ENCODE measurements around the gene POGLUT2. TPM values are rescaled to one million over a fixed set of nuclear protein-coding genes. Genes with fewer than 3 reads are reported as not detected.
A peak's percentile ranks its signal among the peaks of the same experiment; 100 is the strongest.

Gene POGLUT2
- 1 to 10 TPM; 3.2 to 5.7 (median 4.7) TPM for total RNA-seq

DNA sequence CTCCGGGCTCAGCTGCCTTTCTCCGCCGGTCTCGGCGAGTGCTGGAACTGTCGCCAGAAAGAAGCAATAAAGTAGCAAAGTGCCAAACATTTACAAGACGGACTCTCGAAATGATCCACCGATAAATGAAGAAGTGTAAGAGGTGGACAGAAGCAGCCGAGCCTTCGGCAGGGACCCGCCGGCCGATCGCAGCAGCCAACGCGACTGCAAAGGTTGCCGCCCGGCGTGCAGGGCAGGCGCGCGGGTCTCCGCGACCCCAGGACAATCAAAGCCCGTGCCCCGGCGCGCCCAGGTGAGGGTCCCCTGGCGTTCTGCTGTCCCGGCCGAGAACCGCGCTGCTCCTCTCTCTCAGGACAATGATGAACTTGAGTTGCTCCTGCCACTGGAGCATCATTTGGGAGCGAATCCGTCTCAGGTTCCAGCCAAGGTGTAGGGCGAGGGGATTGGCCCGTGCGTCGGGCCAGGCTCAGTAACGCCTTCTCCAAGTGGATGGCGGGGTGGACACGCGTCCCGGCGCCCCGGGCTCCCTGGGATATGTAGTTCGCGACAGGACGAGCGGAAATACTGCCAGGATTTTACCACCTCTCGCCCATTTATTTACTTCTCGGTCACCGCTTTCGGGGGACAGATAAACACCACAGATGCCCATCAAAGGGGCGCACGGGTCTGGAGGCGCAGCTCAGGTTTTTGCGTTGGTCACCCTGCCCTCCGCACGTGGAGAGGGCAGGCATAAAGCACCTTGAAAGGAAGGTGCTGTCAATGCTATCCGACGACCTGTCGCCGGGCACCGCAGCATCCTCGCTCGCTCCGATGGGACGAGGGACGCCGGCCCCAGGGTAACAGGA, at the start of gene POGLUT2, which contains the start of gene BIVM:
Gene POGLUT2 (minus strand): TSS at position 396 of the 845 bp plus-strand sequence. CDS start 306 bp downstream, at position 90.
Gene BIVM (plus strand): TSS at position 539 of the 845 bp plus-strand sequence. CDS start 8,149 bp downstream, outside the sequence.
- H3K9me3 Mint-ChIP-seq = no peaks in the 10 kb centered on the region
- DNase-seq (peak; percentile 51), ATAC-seq (peak; percentile 86 to 92)
- peak within 1 kb of the TSS; percentile 84 for H3K4me3 Mint-ChIP-seq
- H3K4me1 Mint-ChIP-seq (ENCODE audit: low read depth) = peaks cover 17% of the 10 kb centered on the region
- peaks cover 19% of the 10 kb centered on the region for H3K27me3 Mint-ChIP-seq (ENCODE audit: low read depth)
- H3K36me3 Mint-ChIP-seq (ENCODE audit: insufficient read depth) = no peaks in the 10 kb centered on the region

DNA sequence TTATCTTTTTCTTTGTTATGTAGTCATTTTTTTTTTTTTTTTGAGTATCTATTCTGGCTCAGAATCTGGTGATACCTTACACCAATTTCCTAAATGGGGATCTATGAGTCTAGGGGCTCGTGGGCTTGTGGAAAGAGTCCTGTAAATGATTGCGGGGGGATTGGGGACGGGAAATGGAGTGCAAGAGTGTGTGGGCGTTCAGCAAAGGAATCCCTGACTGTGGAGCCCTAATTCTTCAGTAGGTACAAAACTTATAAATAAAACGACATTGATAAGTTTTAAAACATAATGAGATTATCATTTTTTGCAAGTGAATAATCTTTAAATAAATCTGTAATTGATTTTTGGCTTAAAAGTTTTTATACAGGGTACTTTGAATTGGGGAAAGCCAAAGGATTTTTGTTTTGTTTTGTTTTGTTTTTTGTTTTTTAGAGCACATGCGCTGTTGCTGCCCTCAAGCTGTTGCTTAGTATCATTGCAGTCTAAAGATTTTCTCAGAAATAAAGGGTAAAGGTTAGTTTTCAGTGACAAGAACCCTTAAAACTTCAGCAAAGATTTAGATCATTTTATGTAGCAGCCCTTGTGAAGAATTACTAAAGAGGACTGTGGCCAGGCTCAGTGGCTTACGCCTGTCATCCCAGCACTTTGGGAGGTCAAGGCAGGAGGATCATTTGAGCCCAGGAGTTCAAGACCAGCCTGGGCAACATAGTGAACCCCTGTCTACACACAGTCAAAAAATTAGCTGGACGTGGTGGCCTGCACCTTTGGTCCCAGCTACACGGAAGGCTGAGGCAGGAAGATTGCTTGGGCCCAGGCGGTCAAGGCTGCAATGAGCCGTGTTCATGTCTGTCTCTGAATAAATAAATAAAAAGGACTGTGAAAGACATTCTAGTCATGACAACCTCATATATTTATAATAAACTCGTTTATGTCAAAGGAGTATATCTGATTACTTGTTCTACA, 48.8 kb upstream of the POGLUT2 start:
- Mint-ChIP-seq H3K9me3 (no peaks in the 10 kb centered on the region), H3K27me3 (ENCODE audit: low read depth) (no peaks in the 10 kb centered on the region), H3K36me3 (ENCODE audit: insufficient read depth) (peaks cover 6% of the 10 kb centered on the region), H3K4me3 (peak overlapping the region; percentile 99), H3K4me1 (ENCODE audit: low read depth) (peaks cover 42% of the 10 kb centered on the region)
- ATAC-seq (no peak), DNase-seq (no peak)

DNA sequence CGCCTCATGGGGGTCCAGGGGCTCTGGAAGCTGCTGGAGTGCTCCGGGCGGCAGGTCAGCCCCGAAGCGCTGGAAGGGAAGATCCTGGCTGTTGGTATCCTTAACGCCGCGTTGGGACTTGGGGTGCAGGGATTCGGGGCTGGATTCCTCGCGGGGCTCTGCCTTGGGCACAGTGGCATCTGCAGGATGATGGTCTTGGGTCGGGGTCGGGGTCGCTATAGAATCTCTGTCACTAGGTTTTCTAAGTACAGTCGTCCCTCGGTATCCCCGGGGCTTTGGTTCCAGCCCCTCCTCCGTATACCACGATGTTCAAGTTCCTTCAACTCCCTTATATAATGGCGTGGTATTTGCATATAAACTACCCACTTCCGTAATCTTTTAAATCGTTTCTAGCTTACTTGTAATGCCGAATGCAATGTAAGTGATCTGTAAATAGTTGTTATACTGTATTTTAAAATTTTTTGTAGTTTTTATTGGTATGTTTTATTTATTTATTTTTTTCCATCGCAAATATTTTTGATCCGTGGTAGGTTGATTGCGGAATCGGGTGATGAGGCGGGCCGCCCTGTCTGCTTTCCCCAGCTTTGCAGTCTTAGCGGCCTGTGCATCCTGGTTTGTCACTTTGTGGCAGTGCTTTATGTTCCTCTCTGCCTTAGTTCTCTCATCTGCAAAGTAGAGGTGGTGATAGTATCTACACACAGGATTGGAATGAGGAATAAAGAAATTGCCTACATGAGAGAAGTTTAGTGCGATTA, 47.7 kb upstream of the POGLUT2 start:
- Mint-ChIP-seq H3K27me3 (ENCODE audit: low read depth) (no peaks in the 10 kb centered on the region), H3K9me3 (no peaks in the 10 kb centered on the region), H3K4me1 (ENCODE audit: low read depth) (peaks cover 38% of the 10 kb centered on the region), H3K36me3 (ENCODE audit: insufficient read depth) (peaks cover 5% of the 10 kb centered on the region), H3K4me3 (peak overlapping the region; percentile 99)
- DNase-seq (peak; percentile 23), ATAC-seq (peak; percentile 46 to 55)

DNA sequence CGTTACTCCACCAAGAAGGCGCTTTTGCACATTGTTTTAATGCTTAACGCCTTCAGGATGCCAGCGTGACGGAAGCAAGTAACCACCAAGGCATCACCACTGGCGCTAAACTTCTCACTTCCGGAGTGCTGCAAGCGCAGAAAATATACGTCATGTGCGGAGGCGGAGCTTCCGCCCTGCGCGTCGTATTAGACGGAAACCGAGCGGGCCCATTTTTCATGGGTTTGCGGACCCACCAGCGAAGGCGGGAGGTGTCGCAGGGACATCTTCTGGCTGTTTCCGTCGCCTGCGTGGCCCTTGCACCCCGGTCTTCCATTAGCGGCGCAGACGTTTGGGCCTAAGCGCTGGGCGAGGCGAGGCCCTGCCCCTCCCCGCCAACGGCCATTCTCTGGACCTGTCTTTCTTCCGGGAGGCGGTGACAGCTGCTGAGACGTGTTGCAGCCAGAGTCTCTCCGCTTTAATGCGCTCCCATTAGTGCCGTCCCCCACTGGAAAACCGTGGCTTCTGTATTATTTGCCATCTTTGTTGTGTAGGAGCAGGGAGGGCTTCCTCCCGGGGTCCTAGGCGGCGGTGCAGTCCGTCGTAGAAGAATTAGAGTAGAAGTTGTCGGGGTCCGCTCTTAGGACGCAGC, 47.0 kb upstream of the POGLUT2 start, which contains the start of gene ERCC5:
Gene ERCC5 (plus strand): TSS at position 403 of the 631 bp plus-strand sequence. CDS start 235 bp downstream, outside the sequence.
- Mint-ChIP-seq H3K9me3 (no peaks in the 10 kb centered on the region), H3K4me1 (ENCODE audit: low read depth) (peaks cover 38% of the 10 kb centered on the region), H3K36me3 (ENCODE audit: insufficient read depth) (peaks cover 5% of the 10 kb centered on the region), H3K4me3 (peak within 1 kb of the TSS; percentile 99), H3K27me3 (ENCODE audit: low read depth) (no peaks in the 10 kb centered on the region)
- DNase-seq = peak; percentile 95
- peak; percentile 87 to 90 for ATAC-seq

DNA sequence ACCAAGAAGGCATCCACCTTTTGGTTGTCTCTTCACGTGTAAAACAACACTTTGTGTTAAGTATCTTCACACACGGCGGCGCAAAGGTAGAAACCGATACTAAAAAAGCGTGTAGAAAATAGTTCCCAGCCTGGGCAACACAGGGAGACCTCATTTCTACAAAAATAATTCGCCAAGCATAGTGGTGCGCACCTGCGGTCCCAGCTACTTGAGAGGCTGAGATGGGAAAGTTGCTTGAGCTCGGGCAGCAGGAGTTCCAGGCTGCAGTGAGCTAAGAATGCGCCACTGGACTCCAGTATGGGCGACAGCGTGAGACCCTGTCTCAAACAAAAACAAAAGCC, 46.5 kb upstream of the POGLUT2 start:
- peak; percentile 8 for DNase-seq
- Mint-ChIP-seq H3K27me3 (ENCODE audit: low read depth) (no peaks in the 10 kb centered on the region), H3K4me3 (peak overlapping the region; percentile 99), H3K4me1 (ENCODE audit: low read depth) (peaks cover 33% of the 10 kb centered on the region), H3K9me3 (no peaks in the 10 kb centered on the region), H3K36me3 (ENCODE audit: insufficient read depth) (peaks cover 2% of the 10 kb centered on the region)
- peak; percentile 17 to 29 for ATAC-seq

DNA sequence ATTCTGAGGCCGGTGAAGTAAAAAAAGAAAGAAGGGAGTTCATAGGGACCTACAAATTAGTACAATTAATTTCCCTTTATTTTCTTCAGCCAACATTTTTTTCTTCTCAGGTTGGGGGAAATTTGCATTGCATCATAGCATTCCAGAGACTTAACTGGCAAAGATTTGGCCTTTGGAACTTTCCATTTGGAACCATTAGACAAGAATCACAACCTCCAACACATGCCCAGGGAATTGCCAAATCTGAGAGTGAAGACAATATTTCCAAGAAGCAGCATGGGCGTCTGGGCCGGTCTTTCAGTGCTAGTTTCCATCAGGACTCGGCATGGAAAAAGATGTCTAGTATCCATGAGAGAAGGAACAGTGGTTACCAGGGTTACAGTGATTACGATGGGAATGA, 40.7 kb upstream of the POGLUT2 start:
- Mint-ChIP-seq H3K36me3 (ENCODE audit: insufficient read depth) (peaks cover 10% of the 10 kb centered on the region), H3K27me3 (ENCODE audit: low read depth) (no peaks in the 10 kb centered on the region), H3K4me3 (no peak overlapping the region), H3K4me1 (ENCODE audit: low read depth) (peaks cover 2% of the 10 kb centered on the region), H3K9me3 (no peaks in the 10 kb centered on the region)
- ATAC-seq (no peak), DNase-seq (no peak)

DNA sequence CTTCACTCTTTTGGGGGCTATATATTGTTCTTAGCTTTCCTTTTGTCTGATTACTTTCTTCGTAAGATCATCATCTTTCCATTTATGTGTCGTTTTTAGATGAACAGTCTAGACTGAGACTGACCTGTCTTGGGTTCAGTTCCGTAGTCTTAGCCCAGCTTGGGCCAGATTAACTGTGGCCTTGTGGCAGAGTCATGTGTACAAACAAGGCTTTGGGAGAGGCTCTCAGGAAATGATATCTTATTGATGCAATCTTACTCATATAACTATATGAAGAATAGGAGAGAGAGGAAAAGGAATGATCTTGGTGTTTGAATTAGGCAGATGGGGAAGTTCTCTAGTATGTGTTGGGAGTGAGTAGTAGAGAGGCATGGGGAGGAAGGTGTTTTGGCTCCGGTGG, 40.2 kb upstream of the POGLUT2 start:
- H3K9me3 Mint-ChIP-seq = no peaks in the 10 kb centered on the region
- DNase-seq (no peak), ATAC-seq (no peak)
- no peak overlapping the region for H3K4me3 Mint-ChIP-seq
- no peaks in the 10 kb centered on the region for H3K4me1 Mint-ChIP-seq (ENCODE audit: low read depth)
- H3K36me3 Mint-ChIP-seq (ENCODE audit: insufficient read depth) = peaks cover 10% of the 10 kb centered on the region
- no peaks in the 10 kb centered on the region for H3K27me3 Mint-ChIP-seq (ENCODE audit: low read depth)

DNA sequence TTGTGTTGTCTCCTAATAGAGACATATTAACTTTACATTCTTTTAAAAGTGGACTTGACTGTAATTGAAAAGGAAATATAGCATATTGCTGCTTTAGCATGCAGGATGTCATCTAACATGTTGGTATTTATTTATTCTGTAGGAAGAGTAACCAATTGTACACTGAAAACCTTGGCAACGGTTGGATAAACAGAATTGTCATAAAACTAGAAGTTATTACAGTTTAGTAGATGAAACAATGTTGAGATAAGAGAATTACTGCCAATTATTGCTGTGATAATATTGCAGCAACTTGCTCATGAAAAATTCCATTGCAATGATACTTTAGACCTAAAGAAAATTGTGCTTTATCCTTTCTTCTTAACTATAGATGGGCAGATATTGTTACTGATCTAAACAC, 39.5 kb upstream of the POGLUT2 start:
- no peak for DNase-seq
- Mint-ChIP-seq H3K4me1 (ENCODE audit: low read depth) (no peaks in the 10 kb centered on the region), H3K9me3 (no peaks in the 10 kb centered on the region), H3K36me3 (ENCODE audit: insufficient read depth) (peaks cover 10% of the 10 kb centered on the region), H3K27me3 (ENCODE audit: low read depth) (no peaks in the 10 kb centered on the region), H3K4me3 (no peak overlapping the region)
- no peak for ATAC-seq

DNA sequence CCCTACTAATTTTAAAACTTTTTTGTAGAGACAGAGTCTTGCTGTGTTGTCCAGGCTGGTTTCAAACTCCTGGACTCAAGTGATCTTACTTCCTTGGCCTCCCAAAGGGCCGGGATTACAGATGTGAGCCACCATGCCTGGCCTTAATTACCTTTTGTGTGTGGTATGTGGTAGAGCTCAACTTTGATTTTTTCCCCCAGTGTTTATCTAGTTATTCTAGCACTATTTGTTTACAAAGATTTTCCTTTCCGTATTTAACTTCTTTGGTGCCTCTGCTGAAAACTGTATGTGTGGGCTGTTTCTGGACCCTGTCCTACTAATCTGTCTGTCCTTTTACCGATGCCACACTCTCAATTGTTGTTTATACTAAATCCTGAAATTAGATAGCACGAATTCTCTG, 37.7 kb upstream of the POGLUT2 start:
- ATAC-seq = no peak
- Mint-ChIP-seq H3K9me3 (no peaks in the 10 kb centered on the region), H3K4me1 (ENCODE audit: low read depth) (no peaks in the 10 kb centered on the region), H3K27me3 (ENCODE audit: low read depth) (no peaks in the 10 kb centered on the region), H3K4me3 (no peak overlapping the region), H3K36me3 (ENCODE audit: insufficient read depth) (peaks cover 10% of the 10 kb centered on the region)
- DNase-seq = no peak

DNA sequence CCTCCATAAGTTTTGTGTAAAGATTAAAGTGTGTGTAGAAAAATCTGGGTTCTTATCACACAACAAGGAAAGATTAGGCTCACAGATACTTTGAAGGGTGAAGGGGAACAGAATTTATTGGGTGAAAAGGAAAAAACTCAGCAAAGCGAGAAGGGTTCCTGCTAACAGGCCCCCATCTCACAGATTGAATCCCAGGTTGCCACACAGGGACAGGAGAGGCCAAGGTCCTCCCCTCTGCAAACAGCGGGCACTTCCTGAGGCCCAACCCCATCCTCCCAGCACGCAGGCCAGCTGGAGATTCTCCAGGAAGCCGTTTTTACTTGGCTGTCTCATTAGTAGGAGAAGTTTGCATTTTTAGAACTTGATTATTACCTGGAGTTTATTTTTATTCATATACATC, 31.9 kb upstream of the POGLUT2 start:
- Mint-ChIP-seq H3K27me3 (ENCODE audit: low read depth) (no peaks in the 10 kb centered on the region), H3K4me3 (no peak overlapping the region), H3K4me1 (ENCODE audit: low read depth) (no peaks in the 10 kb centered on the region), H3K9me3 (no peaks in the 10 kb centered on the region), H3K36me3 (ENCODE audit: insufficient read depth) (peaks cover 4% of the 10 kb centered on the region)
- DNase-seq (no peak), ATAC-seq (no peak)

DNA sequence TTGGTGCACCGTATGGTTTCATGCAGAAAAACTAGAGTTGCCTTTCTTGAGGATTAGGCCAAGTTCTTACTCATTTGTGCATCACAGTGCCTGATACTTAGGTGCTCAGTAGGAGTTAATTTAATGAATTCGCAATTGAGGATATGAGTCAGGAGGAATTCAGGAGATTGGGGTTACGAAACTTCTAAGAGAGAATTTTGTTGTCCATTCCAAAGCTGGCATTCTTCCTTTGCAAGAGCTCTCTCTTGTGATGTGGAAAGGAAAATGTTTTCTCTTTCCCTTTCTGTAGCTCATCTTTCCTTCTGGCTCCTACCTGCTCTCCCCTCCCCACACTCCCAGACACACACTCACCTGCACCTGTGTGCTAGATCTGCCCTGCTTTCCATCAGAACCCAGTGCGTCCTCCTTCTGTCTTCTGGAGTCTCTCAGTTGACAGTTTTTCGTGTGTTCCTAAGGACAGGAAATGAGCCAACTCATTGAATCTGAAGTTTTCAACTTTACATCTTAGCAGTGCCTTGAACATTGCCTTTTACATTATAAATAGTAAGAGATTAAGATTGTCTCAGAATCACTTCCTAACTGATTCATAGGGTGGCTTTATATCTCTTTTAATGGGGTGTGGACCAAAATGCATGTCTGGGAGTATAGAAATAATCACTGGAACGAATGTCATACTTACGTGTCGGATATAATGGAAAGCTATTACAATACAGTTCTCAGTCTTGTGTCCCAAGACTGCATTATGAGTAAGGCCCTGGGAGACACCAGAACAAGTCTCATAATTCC, 27.3 kb upstream of the POGLUT2 start:
- H3K36me3 Mint-ChIP-seq (ENCODE audit: insufficient read depth) = peaks cover 9% of the 10 kb centered on the region
- H3K9me3 Mint-ChIP-seq = no peaks in the 10 kb centered on the region
- no peaks in the 10 kb centered on the region for H3K27me3 Mint-ChIP-seq (ENCODE audit: low read depth)
- ATAC-seq (no peak), DNase-seq (no peak)
- no peak overlapping the region for H3K4me3 Mint-ChIP-seq
- H3K4me1 Mint-ChIP-seq (ENCODE audit: low read depth) = no peaks in the 10 kb centered on the region

DNA sequence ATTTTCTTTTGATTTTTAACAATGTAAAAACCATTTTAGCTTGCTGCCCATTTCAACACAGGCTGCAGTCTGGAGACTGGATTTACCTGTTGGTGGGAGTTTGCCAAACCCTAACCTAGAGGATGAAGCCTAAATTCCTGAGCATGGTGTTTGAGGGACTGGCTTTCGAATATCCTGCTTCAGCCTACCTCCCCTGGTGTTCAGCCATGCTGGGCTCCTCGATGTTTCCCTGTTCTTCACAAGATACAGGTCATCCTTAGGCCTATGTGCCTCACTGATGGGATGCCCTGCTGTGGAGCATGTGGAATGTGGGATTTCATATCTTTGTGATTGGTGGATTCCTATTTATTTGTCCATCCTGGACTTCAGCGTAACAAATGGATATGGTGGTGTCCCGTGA, 26.6 kb upstream of the POGLUT2 start:
- Mint-ChIP-seq H3K4me1 (ENCODE audit: low read depth) (no peaks in the 10 kb centered on the region), H3K36me3 (ENCODE audit: insufficient read depth) (peaks cover 9% of the 10 kb centered on the region), H3K27me3 (ENCODE audit: low read depth) (no peaks in the 10 kb centered on the region), H3K9me3 (no peaks in the 10 kb centered on the region), H3K4me3 (no peak overlapping the region)
- ATAC-seq (no peak), DNase-seq (no peak)

DNA sequence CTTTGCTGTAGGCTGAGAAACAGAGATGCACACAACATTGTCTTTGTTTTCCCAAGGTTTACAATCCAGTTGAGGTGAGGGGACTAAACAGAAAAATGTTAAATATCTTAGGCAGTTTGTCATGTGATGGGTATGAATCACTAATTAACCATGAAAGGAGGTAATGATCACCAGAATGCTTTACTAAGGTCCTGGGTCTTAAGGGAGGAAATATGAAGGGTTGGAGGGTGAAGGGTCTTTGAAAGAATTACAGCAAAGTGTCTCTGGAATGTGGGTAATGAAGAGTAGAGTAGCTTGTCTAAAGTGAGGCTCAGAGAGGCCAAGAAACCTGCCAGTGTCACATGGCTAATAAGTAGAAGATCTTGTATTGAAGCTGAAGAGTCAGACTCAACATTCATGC, 19.1 kb upstream of the POGLUT2 start:
- H3K36me3 Mint-ChIP-seq (ENCODE audit: insufficient read depth) = peaks cover 22% of the 10 kb centered on the region
- DNase-seq = no peak

More for the DNA sequence above, 19.1 kb upstream of the POGLUT2 start:
- ATAC-seq = no peak
- no peak overlapping the region for H3K4me3 Mint-ChIP-seq
- H3K27me3 Mint-ChIP-seq (ENCODE audit: low read depth) = no peaks in the 10 kb centered on the region
- H3K4me1 Mint-ChIP-seq (ENCODE audit: low read depth) = peaks cover 4% of the 10 kb centered on the region
- H3K9me3 Mint-ChIP-seq = no peaks in the 10 kb centered on the region
